A549 treated with ZK216348 at 1 μM for 4 hours (cell line): ENCODE measurements around the gene FAHD2A. TPM values are rescaled to one million over a fixed set of nuclear protein-coding genes. Genes with fewer than 3 reads are reported as not detected.

Experiments
- total RNA-seq: library from RNA; stranded (reverse); fragments of 200-300 nt; extraction: Qiagen RNA extraction; gene quantifications from 5 replicates; pipeline ENCODE4 v1.2.3, GENCODE V29; 2022; ENCODE audit warnings: low read depth

FAHD2A gene
- total RNA-seq: 25.5 to 34.0 TPM (median 30.1 TPM) in 5 replicates

GRCh38 chr2:95402370-95403203, at the start of gene FAHD2A:
FAHD2A (plus strand) TSS chr2:95402708; CDS start chr2:95405559, 2,851 bp downstream.

Other genes starting within 250 kb of the FAHD2A start
- gene ZNF514, start 242.9 kb upstream of the FAHD2A start, total RNA-seq: 5.3 to 8.8 TPM (median 7.7 TPM) in 5 replicates
- 2.4 to 3.8 TPM (median 3.5 TPM) in 5 replicates for gene ZNF2, start 236.9 kb upstream of the FAHD2A start, total RNA-seq
- gene ZNF892, start 195.2 kb upstream of the FAHD2A start, total RNA-seq: 0.28 to 0.70 TPM (median 0.40 TPM) in 5 replicates
- 0.11 to 0.19 TPM (median 0.15 TPM) in 3 of 5 replicates, not detected in the others for gene PROM2, start 128.3 kb upstream of the FAHD2A start, total RNA-seq
- gene KCNIP3, start 105.4 kb upstream of the FAHD2A start, total RNA-seq: 1.1 to 2.5 TPM (median 2.1 TPM) in 5 replicates
- not detected in 5 replicates for gene TRIM43B, start 82.0 kb downstream of the FAHD2A start, total RNA-seq
- gene TRIM43, start 189.3 kb downstream of the FAHD2A start, total RNA-seq: not detected in 5 replicates